COLO668 (cell line): ENCODE data around the gene SH3GL2.
"Not testable (repeated sequence)": the region's sequence is repeated elsewhere in the genome, so short reads cannot be mapped to it uniquely, and the experiment has no call there.

Source experiments
- DNase-seq: peaks from one replicate; lab custom pipeline; 2025; ENCODE audit not compliant: unreplicated experiment; lab: John Stamatoyannopoulos, UW

Gene SH3GL2

GRCh38 chr9:17742067-17742466 lies 163.2 kb downstream of the SH3GL2 start:
- peak; percentile 19 for DNase-seq

- no peak for DNase-seq
Observed at GRCh38 chr9:17744786-17745185, 165.9 kb downstream of the SH3GL2 start.

GRCh38 chr9:17750269-17750668 lies 171.4 kb downstream of the SH3GL2 start:
- DNase-seq = no peak

- DNase-seq = no peak
Observed at GRCh38 chr9:17751486-17751885, 172.6 kb downstream of the SH3GL2 start.

GRCh38 chr9:17752021-17752420 lies 173.2 kb downstream of the SH3GL2 start:
- DNase-seq = no peak

- no peak for DNase-seq
Observed at GRCh38 chr9:17757816-17758215, 178.9 kb downstream of the SH3GL2 start.

- DNase-seq = no peak
Observed at GRCh38 chr9:17760250-17760649, 181.4 kb downstream of the SH3GL2 start.

GRCh38 chr9:17761984-17762676 lies 183.3 kb downstream of the SH3GL2 start:
- peak; percentile 23 for DNase-seq

GRCh38 chr9:17764306-17764705 lies 185.4 kb downstream of the SH3GL2 start:
- no peak for DNase-seq

- DNase-seq = not testable (repeated sequence)
Observed at GRCh38 chr9:17765131-17765530, 186.3 kb downstream of the SH3GL2 start.

GRCh38 chr9:17772223-17772622 lies 193.4 kb downstream of the SH3GL2 start:
- DNase-seq = no peak

GRCh38 chr9:17775656-17776055 lies 196.8 kb downstream of the SH3GL2 start:
- no peak for DNase-seq

- DNase-seq = no peak
Observed at GRCh38 chr9:17776735-17777134, 197.9 kb downstream of the SH3GL2 start.

- no peak for DNase-seq
Observed at GRCh38 chr9:17777465-17777864, 198.6 kb downstream of the SH3GL2 start.

- DNase-seq = no peak
Observed at GRCh38 chr9:17782430-17783149, 203.7 kb downstream of the SH3GL2 start.

- no peak for DNase-seq
Observed at GRCh38 chr9:17783227-17783626, 204.4 kb downstream of the SH3GL2 start.

GRCh38 chr9:17789316-17789715 lies 210.4 kb downstream of the SH3GL2 start:
- DNase-seq = no peak

- no peak for DNase-seq
Observed at GRCh38 chr9:17793713-17794622, 215.1 kb downstream of the SH3GL2 start.

- no peak for DNase-seq
Observed at GRCh38 chr9:17795744-17796143, 216.9 kb downstream of the SH3GL2 start.

GRCh38 chr9:17799369-17799768 lies 220.5 kb downstream of the SH3GL2 start:
- DNase-seq = no peak

GRCh38 chr9:17800418-17800817 lies 221.6 kb downstream of the SH3GL2 start:
- no peak for DNase-seq
